Measurements from ENCODE around the gene ZNF710. TPM values are rescaled to one million over a fixed set of nuclear protein-coding genes. Genes with fewer than 3 reads are reported as not detected.
A peak's percentile ranks its signal among the peaks of the same experiment; 100 is the strongest.

ZNF710 gene
- total RNA-seq, 2 donors from 2014 or later: 11.7 to 14.4 TPM

DNA sequence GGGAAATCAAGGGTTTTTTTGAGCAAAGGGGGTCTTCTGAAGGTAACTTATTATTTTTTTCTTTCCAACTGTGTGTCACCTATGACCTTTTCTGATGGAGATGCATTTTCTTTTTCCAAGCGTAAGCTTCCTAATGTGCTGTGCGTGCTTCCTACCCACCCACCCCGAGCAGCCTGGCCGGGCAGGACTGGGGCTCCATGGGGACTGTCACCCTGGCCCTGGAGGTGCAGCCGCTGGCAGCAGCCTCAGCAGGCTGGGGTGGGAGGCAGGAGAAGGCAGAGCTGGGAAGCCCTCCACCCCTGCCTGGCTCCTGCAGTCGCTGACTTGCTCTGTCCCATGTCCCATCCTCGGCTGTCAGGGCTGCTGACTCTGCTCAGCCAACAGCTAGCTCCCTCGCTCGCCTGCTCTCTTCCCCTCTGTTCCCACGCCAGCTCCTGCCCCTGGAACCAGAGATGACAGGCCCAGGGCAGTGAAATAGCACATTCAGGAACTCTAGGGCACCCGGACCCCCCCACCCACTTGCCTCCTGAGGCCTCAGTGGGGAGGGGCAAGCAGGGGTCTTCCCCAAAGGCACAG, 79.8 kb downstream of the ZNF710 start:
- DNase-seq: no peak
- H3K4me1 Mint-ChIP-seq: no peaks in the 10 kb centered on the region
- no peak for ATAC-seq
- H3K4me3 Mint-ChIP-seq: no peak overlapping the region
- no peaks in the 10 kb centered on the region for H3K27me3 Mint-ChIP-seq
- H3K9me3 ChIP-seq (ENCODE audit: control insufficient read depth, low read length, poor library complexity, severe bottlenecking): no peaks in the 10 kb centered on the region
- no peaks in the 10 kb centered on the region for H3K36me3 Mint-ChIP-seq (ENCODE audit: low read depth)
- no peak overlapping the region for H3K27ac Mint-ChIP-seq

DNA sequence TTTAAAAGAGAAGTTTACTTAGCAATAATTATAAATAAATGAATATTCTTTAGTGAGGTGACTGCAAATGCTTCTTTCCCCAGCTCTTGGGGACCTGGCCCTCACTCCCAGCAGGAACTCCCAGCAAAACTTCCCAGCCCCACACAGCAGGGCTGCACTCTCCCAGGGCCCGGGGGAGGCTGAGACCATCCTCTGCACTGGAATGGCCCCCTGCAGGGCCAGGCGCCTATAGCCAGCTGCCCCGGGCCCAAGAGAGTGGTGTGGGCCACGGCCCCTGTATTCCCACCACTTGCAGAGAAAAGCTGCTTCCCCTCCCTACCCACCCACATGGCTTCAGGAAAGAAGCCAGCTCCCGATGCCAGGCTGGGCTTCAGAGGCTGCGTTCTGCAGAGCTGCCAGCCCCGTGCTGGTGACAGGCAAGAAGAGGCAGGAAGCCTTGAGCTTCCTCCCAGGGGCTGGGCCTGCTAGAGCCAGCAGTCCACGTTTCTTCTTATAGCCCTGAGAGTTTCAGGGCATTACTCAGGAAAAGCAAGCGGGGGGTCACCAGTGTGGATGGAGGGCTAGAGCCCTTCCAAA, 81.1 kb downstream of the ZNF710 start:
- Mint-ChIP-seq H3K4me3 (no peak overlapping the region), H3K36me3 (ENCODE audit: low read depth) (no peaks in the 10 kb centered on the region), H3K27ac (peak overlapping the region; percentile 27), H3K27me3 (no peaks in the 10 kb centered on the region), H3K4me1 (peaks cover 7% of the 10 kb centered on the region)
- no peak for DNase-seq
- no peak for ATAC-seq
- no peaks in the 10 kb centered on the region for H3K9me3 ChIP-seq (ENCODE audit: control insufficient read depth, low read length, poor library complexity, severe bottlenecking)

DNA sequence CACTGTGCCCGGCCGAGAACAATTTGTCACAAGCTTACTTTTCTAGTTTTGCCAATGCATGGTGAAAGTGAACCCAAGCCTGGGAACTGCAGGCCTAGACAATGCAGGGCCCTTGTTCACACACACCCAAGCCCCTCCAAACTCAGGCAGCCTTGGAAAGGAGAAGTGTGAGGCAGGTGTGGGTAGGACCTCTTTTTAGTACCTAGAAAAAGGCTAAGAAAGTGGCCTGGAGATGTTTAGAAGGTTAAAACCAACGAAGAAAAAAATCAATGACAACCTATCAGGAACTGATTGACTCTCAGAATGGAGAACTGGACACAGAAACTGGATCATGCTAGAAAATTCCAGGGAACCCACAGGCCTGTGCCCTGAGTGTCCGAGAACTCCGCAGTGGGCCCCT, 82.3 kb downstream of the ZNF710 start:
- no peaks in the 10 kb centered on the region for H3K9me3 ChIP-seq (ENCODE audit: control insufficient read depth, low read length, poor library complexity, severe bottlenecking)
- H3K27me3 Mint-ChIP-seq: no peaks in the 10 kb centered on the region
- ATAC-seq: no peak
- H3K4me1 Mint-ChIP-seq: peaks cover 8% of the 10 kb centered on the region
- no peak for DNase-seq
- H3K36me3 Mint-ChIP-seq (ENCODE audit: low read depth): no peaks in the 10 kb centered on the region
- H3K27ac Mint-ChIP-seq: no peak overlapping the region
- no peak overlapping the region for H3K4me3 Mint-ChIP-seq

DNA sequence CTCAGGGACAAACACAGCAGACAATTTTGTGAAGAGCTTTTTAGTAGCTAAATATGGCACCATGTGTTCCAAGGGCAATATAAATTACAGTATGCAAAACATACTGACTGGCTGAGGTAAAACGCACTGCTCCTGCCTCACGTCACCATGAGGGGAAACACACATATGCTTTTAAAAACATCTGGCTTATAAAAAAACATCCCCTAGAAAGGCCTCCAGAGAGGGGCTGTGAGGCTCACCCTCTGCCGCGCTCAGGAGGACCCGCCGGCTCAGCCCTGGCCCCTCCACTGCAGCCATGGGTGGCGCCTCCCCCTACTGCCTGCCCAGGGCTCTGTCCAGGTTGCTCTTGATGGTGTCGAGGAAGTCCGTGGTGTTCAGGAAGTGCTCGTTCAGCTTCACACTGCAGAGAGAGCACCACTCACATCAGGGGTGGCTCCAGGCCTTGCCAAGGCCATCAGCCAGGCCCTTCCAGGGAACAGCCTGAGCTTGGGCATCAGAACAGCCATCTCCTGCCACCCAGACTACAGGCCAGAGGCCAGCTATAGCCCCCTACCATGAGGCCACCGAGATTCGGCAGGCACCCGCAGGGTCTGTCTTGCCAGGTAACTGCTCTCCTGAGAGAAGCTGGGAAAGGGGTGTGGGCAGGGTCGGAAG, 83.0 kb downstream of the ZNF710 start:
- H3K36me3 Mint-ChIP-seq (ENCODE audit: low read depth): no peaks in the 10 kb centered on the region
- H3K27ac Mint-ChIP-seq: peak overlapping the region; percentile 9
- H3K27me3 Mint-ChIP-seq: no peaks in the 10 kb centered on the region
- no peak for DNase-seq
- no peaks in the 10 kb centered on the region for H3K9me3 ChIP-seq (ENCODE audit: control insufficient read depth, low read length, poor library complexity, severe bottlenecking)
- ATAC-seq: no peak
- no peak overlapping the region for H3K4me3 Mint-ChIP-seq
- peaks cover 8% of the 10 kb centered on the region for H3K4me1 Mint-ChIP-seq

DNA sequence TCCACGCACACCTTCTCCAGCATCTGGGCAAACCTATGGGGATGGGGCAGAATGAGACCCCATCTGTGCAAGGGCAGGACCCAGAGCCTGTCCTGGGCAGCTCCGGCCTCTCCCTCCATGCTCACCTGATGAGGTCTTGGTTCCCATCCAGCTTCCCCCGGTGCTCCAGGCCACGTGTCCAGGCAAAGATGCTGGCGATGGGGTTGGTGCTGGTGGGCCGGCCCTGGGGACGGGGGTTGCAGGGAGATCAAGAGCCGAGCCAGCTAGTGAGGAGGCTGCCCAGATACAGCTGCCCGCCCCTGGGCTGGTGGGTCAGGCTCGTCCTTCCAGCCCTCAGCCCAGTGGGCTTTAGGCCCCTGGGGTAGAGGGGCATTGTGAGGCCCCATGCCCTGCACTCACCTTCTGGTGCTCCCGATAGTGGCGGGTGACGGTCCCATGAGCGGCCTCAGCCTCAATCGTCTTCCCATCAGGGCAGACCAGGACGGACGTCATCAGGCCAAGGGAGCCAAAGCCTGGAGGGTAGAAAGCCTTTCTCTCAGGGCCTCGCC, 83.8 kb downstream of the ZNF710 start:
- Mint-ChIP-seq H3K4me3 (no peak overlapping the region), H3K27ac (no peak overlapping the region), H3K36me3 (ENCODE audit: low read depth) (no peaks in the 10 kb centered on the region), H3K4me1 (peaks cover 8% of the 10 kb centered on the region), H3K27me3 (no peaks in the 10 kb centered on the region)
- ATAC-seq: no peak
- no peaks in the 10 kb centered on the region for H3K9me3 ChIP-seq (ENCODE audit: control insufficient read depth, low read length, poor library complexity, severe bottlenecking)
- DNase-seq: no peak

DNA sequence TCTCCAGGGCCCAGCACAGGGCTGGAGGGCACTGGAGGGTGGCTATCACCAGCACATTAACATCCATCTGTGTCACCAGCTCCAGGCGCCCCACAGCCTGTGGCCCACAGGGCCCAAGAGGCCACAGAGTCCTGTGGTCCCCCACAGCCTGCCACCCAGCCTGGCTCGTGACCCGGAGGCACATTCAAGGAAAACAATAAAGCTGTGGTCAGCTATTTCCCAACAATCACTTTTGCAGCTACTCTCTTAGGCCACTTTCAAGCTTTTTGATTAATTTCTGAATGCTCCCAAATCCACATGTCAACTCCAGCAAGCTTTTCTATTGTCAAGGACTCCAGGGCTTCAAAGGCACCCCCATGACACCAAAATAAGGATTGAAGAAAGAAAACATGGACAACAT, 84.4 kb downstream of the ZNF710 start:
- peaks cover 8% of the 10 kb centered on the region for H3K4me1 Mint-ChIP-seq
- DNase-seq: no peak
- no peak overlapping the region for H3K27ac Mint-ChIP-seq
- ATAC-seq: no peak
- H3K4me3 Mint-ChIP-seq: no peak overlapping the region
- H3K36me3 Mint-ChIP-seq (ENCODE audit: low read depth): no peaks in the 10 kb centered on the region
- H3K9me3 ChIP-seq (ENCODE audit: control insufficient read depth, low read length, poor library complexity, severe bottlenecking): no peaks in the 10 kb centered on the region
- H3K27me3 Mint-ChIP-seq: no peaks in the 10 kb centered on the region

DNA sequence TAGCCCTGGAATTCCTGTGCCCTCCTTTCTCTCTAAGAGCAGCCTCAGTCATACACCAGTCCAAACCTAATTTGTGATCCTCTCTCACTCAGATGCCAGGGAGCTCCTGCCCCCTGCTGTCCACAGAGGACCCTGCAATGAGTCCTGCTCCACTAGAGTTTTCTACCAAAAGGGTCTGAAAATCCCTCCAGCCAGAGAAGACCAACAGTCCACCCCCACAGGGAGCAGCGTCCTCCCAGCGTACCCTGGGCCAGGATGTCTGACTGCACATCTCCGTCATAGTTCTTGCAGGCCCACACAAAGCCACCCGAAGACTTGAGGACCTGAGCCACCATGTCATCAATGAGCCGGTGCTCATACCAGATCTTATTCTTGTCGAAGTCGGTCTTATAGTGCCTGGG, 85.7 kb downstream of the ZNF710 start:
- peak; percentile 83 for ATAC-seq
- H3K9me3 ChIP-seq (ENCODE audit: control insufficient read depth, low read length, poor library complexity, severe bottlenecking): no peaks in the 10 kb centered on the region
- no peak overlapping the region for H3K4me3 Mint-ChIP-seq
- H3K4me1 Mint-ChIP-seq: peaks cover 12% of the 10 kb centered on the region
- peak overlapping the region; percentile 47 for H3K27ac Mint-ChIP-seq
- peak in 1 of 3 donors; percentile 52 for DNase-seq
- H3K36me3 Mint-ChIP-seq (ENCODE audit: low read depth): no peaks in the 10 kb centered on the region
- no peaks in the 10 kb centered on the region for H3K27me3 Mint-ChIP-seq

DNA sequence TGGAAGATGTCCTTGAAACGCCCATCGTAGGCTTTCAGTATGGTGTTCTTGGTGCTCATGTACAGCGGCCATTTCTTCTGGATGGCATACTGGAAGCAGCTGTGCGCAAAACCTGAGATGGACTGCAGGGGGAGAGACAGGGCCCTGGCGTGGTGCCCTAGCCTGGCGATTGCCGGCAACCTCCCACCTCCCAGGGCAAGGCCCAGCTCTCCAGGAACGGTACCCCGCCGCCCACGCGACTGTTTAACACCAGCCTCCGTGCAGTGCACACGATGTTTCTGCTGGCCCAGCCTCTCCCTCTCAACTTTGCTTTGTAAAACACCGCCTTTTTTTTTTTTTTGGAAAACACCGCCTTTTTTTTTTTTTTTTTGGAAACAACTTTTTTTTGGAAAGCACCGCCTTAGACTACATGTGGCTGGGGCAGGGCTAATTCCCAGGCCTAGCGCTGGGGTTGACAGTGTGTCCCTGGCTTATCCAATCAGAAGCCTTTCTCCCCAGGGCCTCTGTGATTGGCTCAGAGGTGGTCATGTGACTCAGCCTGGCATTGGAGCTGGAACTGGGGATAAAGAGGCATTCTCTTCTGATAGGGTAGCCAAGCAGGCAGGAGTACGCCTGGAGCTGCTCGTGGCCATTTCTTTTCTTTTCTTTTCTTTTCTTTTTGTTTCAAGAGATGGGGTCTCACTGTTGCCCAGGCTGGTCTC, 86.5 kb downstream of the ZNF710 start:
- no peaks in the 10 kb centered on the region for H3K9me3 ChIP-seq (ENCODE audit: control insufficient read depth, low read length, poor library complexity, severe bottlenecking)
- Mint-ChIP-seq H3K4me3 (no peak overlapping the region), H3K36me3 (ENCODE audit: low read depth) (peaks cover 2% of the 10 kb centered on the region), H3K27ac (peak overlapping the region; percentile 71), H3K4me1 (peaks cover 15% of the 10 kb centered on the region), H3K27me3 (no peaks in the 10 kb centered on the region)
- ATAC-seq: peak; percentile 56
- DNase-seq: no peak

DNA sequence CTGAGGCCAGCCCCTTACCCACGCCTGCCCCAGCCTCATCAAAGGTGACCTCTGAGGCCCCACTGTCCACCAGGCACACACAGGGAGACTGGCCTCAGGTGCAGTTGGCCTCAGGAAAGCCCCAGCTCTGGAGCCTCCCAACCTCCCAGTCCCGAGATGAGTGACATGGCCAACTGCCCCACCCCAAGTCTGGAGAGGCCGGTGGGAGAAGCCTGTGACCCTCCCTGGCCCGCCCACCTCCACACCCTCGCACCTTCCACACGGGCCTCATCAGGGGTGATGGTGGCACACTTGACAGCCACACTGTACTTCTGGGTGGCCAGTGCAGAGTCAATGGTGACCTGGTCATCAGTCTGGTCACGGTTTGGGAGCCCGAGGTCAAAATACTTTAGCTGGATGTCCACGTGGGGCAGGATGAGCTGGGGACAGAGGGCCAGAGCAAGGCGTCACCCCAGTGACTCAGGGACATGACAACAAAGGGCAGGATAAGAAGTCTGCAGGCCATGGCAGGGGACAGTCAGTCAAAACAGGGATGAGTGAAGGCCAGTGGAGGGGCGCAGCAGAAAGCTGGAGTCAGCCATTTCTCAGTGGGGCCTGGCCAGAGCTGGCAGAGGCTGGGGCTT, 89.2 kb downstream of the ZNF710 start:
- Mint-ChIP-seq H3K4me3 (no peak overlapping the region), H3K27me3 (no peaks in the 10 kb centered on the region), H3K36me3 (ENCODE audit: low read depth) (peaks cover 2% of the 10 kb centered on the region), H3K27ac (peak overlapping the region; percentile 63), H3K4me1 (peaks cover 20% of the 10 kb centered on the region)
- DNase-seq (no peak), ATAC-seq (no peak)
- no peaks in the 10 kb centered on the region for H3K9me3 ChIP-seq (ENCODE audit: control insufficient read depth, low read length, poor library complexity, severe bottlenecking)

DNA sequence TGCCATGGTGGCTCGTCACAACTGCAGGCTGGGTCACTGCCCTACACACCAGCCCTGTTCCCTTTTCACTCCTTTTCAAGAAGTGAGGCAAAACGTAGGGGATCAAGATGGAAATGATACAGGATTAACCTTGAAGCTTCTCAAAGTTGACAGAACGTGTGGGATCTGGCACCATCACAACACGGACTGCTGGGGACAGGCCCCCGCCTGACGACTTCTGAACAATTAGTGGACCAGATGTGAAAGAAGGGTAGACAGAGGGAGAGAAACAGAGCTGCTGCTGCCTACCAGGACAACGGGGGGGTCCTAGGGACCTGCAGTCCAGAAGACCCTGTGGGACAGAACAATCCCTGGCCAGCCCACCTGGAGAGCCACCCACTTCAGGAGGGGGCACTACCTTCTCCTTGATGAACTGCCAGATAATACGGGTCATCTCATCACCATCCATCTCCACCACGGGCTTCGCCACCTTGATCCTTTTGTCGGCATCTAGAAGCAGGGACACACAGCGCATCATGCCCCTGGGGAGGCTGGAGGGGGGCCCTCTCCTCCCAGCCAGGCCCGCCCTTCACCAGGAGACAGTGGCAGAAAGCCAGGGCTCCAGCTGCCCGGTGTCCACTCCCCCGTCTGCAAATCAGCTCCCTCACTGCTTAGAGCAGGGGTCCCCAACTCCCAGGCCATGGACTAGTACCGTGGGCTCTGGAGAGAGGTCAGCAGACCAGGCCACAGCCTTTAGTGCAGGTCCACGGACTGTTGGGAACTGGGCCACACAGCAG, 90.2 kb downstream of the ZNF710 start:
- no peak for ATAC-seq
- no peak for DNase-seq
- no peaks in the 10 kb centered on the region for H3K9me3 ChIP-seq (ENCODE audit: control insufficient read depth, low read length, poor library complexity, severe bottlenecking)
- H3K4me1 Mint-ChIP-seq: peaks cover 27% of the 10 kb centered on the region
- H3K4me3 Mint-ChIP-seq: no peak overlapping the region
- H3K27ac Mint-ChIP-seq: peak overlapping the region; percentile 63
- peaks cover 2% of the 10 kb centered on the region for H3K36me3 Mint-ChIP-seq (ENCODE audit: low read depth)
- H3K27me3 Mint-ChIP-seq: no peaks in the 10 kb centered on the region

DNA sequence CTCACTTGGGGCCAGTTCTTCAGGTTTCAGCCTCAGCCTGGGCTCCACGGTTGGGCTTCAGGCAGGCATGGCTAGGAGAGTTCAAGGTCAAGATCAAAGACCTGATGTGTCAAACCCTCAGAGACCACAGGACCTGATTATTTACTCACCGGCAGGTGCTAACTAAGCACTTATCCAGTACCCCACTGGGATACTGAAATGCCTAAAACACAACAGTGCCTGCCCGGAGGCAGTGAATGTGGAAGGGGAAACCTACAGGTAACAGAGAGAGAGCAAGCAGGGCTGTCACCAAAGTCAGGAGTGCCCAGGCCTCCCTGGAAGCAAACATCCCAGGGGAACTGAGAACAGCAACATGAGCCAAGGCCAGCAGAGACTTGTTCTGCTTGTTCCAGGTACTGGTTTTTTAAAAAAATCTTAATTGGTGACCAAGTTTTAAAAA, 94.4 kb downstream of the ZNF710 start:
- H3K9me3 ChIP-seq (ENCODE audit: control insufficient read depth, low read length, poor library complexity, severe bottlenecking): no peaks in the 10 kb centered on the region
- Mint-ChIP-seq H3K36me3 (ENCODE audit: low read depth) (peaks cover 2% of the 10 kb centered on the region), H3K27ac (peak overlapping the region; percentile 98), H3K27me3 (no peaks in the 10 kb centered on the region), H3K4me1 (peaks cover 56% of the 10 kb centered on the region), H3K4me3 (peak overlapping the region; percentile 73)
- no peak for ATAC-seq
- no peak for DNase-seq

DNA sequence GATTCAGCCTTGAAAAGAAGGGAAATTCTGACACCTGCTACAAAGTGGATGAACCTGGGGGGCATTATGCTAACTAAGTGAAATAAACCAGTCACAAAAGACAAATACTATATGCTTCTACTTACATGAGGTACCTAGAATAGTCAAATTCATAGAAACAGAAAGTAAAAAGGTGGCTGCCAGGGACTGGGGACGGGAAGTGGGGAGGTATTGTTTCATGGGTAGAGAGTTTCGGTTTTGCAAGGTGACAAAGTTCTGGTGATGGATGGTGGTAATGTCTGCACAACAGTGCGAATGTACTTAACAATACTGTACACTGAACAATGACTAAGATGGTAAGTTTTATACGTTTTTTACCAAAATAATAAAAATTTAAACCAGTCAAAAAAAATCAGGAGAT, 96.4 kb downstream of the ZNF710 start:
- Mint-ChIP-seq H3K4me1 (peaks cover 57% of the 10 kb centered on the region), H3K27ac (peak overlapping the region; percentile 98), H3K27me3 (no peaks in the 10 kb centered on the region), H3K4me3 (peak overlapping the region; percentile 88), H3K36me3 (ENCODE audit: low read depth) (no peaks in the 10 kb centered on the region)
- no peaks in the 10 kb centered on the region for H3K9me3 ChIP-seq (ENCODE audit: control insufficient read depth, low read length, poor library complexity, severe bottlenecking)
- DNase-seq: peak in 2 of 3 donors; percentile 34
- peak; percentile 71 for ATAC-seq

Measured in T-helper 17 cell (primary cell).